Endothelial cell of umbilical vein (primary cell): ENCODE results near the gene BAG1.

Experiments used
- EZH2 ChIP-seq: IDR thresholded peaks from 2 replicates; pipeline ENCODE4 v1.6.1; 2012; ENCODE audit warnings: borderline replicate concordance, low read depth, mild to moderate bottlenecking, moderate library complexity, low read length, inconsistent platforms; ENCODE audit not compliant: severe bottlenecking
- FOS ChIP-seq: IDR thresholded peaks from 2 replicates; pipeline ENCODE4 v1.6.1; 2011; ENCODE audit warnings: mild to moderate bottlenecking, low read length, moderate library complexity, borderline replicate concordance; ENCODE audit not compliant: insufficient read depth
- GATA2 ChIP-seq: IDR thresholded peaks from 2 replicates; pipeline ENCODE4 v1.7.0; 2011; ENCODE audit warnings: low read depth, mild to moderate bottlenecking, moderate library complexity, mixed read lengths, low read length; ENCODE audit not compliant: insufficient read length, insufficient read depth
- JUN ChIP-seq: IDR thresholded peaks from 2 replicates; pipeline ENCODE4 v1.6.1; 2011; ENCODE audit warnings: borderline replicate concordance, low read depth; ENCODE audit not compliant: insufficient read length, insufficient read depth
- MYC ChIP-seq: IDR thresholded peaks from one replicate; pipeline ENCODE4 v1.6.1; 2011; ENCODE audit warnings: mild to moderate bottlenecking, low read depth, low read length
- POLR2A ChIP-seq: IDR thresholded peaks from 2 replicates; pipeline ENCODE4 v1.6.1; 2012; ENCODE audit warnings: low read depth, mild to moderate bottlenecking, control low read depth, low read length
- POLR2AphosphoS5 ChIP-seq: IDR thresholded peaks from 2 replicates; pipeline ENCODE4 v1.6.1; 2012; ENCODE audit warnings: low read depth, mild to moderate bottlenecking, control low read depth, low read length, moderate library complexity; ENCODE audit not compliant: insufficient read depth
- TF ChIP-seq, protein P1 (sequence below), 2 donors: IDR thresholded peaks; 1 replicate in 1 of 2; 2 replicates in 1 of 2; pipeline ENCODE4 v1.5.1; 2011; ENCODE audit warnings: low read length in 2 of 2, mild to moderate bottlenecking in 2 of 2, moderate library complexity in 2 of 2, control low read depth in 1 of 2, inconsistent platforms in 1 of 2, low read depth in 1 of 2; ENCODE audit not compliant: insufficient read depth in 1 of 2; ENCODE audit errors: extremely low read depth in 1 of 2
- TF ChIP-seq, protein P2 (sequence below): IDR thresholded peaks from 2 replicates; pipeline ENCODE4 v1.6.1; 2011; ENCODE audit not compliant: insufficient read depth, insufficient read length

GRCh38 chr9:33288235-33288634 is 23.7 kb upstream of the BAG1 start:
- TF ChIP-seq, protein P1, sequence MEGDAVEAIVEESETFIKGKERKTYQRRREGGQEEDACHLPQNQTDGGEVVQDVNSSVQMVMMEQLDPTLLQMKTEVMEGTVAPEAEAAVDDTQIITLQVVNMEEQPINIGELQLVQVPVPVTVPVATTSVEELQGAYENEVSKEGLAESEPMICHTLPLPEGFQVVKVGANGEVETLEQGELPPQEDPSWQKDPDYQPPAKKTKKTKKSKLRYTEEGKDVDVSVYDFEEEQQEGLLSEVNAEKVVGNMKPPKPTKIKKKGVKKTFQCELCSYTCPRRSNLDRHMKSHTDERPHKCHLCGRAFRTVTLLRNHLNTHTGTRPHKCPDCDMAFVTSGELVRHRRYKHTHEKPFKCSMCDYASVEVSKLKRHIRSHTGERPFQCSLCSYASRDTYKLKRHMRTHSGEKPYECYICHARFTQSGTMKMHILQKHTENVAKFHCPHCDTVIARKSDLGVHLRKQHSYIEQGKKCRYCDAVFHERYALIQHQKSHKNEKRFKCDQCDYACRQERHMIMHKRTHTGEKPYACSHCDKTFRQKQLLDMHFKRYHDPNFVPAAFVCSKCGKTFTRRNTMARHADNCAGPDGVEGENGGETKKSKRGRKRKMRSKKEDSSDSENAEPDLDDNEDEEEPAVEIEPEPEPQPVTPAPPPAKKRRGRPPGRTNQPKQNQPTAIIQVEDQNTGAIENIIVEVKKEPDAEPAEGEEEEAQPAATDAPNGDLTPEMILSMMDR (IDR thresholded peaks at IDR 0.05; ENCODE audit: extremely low read depth in 1 of 2, insufficient read depth in 1 of 2, low read depth in 1 of 2, low read length in 2 of 2) = no peak
- TF ChIP-seq FOS (no peak), POLR2A (no peak), POLR2AphosphoS5 (no peak), EZH2 (no peak), JUN (no peak), MYC (no peak), GATA2 (no peak)
- TF ChIP-seq, protein P2, sequence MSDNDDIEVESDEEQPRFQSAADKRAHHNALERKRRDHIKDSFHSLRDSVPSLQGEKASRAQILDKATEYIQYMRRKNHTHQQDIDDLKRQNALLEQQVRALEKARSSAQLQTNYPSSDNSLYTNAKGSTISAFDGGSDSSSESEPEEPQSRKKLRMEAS = no peak
